GM12875 (cell line): ENCODE data around the gene EIF1B.
A peak's percentile ranks its signal among the peaks of the same experiment; 100 is the strongest.

Experiments used
- H3K4me3 ChIP-seq: one replicate; pipeline ENCODE4 v1.5.1; 2011; ENCODE audit warnings: low read depth, low read length, control low read depth
- TF ChIP-seq, protein P1 (sequence below): IDR thresholded peaks from 2 replicates; pipeline ENCODE4 v1.5.1; 2011; ENCODE audit warnings: low read depth, mild to moderate bottlenecking, control low read depth, inconsistent platforms, low read length, moderate library complexity, borderline replicate concordance; ENCODE audit not compliant: insufficient read depth

EIF1B gene

DNA sequence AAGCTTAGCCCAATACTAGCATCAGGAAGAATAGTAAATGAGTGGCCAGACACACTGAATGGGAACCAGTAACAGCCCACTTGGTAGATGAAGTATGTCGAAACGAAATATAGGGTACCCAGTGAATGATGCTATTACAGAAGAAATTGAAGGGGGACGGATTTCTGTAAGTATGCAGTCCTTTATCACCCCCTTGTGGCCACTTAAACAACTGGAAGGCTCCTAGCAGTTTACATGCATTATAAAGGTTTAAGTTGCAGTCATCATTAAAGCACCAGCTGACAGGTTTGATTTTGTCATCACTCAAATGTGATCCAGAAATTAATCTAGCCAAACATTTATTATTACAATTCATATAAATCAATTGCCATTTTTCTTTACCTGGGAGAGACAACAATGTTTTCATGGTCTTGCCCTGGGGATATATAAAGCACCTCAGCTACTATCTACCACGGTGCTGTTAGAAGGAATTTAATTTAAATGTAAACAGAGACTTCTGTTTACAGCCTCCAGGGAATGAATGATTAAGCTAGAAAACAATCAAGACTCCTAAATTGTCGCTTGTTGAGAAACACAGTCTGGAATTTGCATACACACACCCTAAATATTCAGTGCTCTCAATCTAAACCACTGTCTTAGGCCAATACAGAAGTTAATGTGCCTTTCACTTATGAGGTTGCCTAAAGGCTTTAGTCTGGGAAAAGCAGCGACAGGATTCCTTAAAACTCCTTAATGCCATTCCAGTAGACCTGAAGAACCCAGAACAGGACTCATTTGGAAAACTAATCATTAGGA is 7.8 kb downstream of the EIF1B start:
- no peak overlapping the region for H3K4me3 ChIP-seq
- TF ChIP-seq, protein P1, sequence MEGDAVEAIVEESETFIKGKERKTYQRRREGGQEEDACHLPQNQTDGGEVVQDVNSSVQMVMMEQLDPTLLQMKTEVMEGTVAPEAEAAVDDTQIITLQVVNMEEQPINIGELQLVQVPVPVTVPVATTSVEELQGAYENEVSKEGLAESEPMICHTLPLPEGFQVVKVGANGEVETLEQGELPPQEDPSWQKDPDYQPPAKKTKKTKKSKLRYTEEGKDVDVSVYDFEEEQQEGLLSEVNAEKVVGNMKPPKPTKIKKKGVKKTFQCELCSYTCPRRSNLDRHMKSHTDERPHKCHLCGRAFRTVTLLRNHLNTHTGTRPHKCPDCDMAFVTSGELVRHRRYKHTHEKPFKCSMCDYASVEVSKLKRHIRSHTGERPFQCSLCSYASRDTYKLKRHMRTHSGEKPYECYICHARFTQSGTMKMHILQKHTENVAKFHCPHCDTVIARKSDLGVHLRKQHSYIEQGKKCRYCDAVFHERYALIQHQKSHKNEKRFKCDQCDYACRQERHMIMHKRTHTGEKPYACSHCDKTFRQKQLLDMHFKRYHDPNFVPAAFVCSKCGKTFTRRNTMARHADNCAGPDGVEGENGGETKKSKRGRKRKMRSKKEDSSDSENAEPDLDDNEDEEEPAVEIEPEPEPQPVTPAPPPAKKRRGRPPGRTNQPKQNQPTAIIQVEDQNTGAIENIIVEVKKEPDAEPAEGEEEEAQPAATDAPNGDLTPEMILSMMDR, result peak; percentile 71

DNA sequence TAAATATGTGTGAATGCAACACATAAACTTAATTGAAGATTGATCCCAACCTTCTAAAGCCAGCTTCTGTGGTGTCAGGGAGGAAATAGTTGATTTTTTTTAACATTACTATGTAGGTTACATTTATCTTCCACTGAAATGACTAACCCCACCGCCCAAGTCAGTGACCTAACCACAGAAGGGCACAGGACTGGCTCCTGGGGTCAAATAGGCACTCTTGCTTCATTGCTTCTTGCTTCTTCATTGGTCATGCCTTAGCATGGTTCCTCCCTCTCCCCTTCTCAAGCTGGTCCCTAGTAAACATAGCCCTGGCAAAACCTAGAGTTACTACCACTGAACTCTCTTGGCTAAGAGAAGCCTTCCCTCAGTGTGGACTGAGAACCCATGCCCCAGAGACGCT is 12.3 kb downstream of the EIF1B start:
- TF ChIP-seq, protein P1, result no peak
- no peak overlapping the region for H3K4me3 ChIP-seq

DNA sequence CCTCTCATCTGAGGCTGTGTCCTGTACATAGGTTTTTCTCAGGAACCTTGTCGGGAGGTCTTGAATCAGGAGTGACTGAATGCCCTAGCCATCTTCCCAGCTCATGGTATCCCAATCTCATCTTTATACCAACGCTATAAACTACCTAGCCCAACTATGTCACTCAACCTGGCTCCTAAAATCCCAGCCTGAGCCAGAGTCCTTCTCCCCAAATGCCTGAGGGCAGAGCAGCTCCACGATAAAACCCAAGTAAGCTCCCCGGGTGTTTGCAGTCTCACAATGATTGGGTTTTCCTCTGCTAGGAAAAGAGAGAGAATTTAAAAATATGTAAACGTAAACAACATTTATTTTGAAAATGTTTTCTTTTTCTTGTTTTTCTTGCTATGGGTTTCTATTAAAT is 14.4 kb downstream of the EIF1B start:
- TF ChIP-seq, protein P1, result no peak
- H3K4me3 ChIP-seq, result no peak overlapping the region

DNA sequence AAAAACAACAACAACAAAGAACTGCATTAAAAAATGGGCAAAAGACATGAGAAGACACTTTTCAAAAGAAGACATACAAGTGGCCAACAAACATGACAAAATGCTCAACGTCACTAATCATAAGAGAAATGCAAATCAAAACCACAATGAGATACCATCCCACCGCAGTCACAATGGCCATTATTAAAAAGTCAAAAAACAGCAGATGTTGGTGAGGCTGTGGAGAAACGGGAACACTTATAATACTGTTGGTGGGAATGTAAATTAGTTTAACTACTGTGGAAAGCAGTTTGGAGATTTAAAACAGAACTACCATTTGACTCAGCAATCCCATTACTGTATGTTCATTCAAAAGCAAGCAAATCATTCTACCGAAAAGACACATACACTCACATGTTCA is 15.1 kb downstream of the EIF1B start:
- TF ChIP-seq, protein P1, result no peak
- no peak overlapping the region for H3K4me3 ChIP-seq

DNA sequence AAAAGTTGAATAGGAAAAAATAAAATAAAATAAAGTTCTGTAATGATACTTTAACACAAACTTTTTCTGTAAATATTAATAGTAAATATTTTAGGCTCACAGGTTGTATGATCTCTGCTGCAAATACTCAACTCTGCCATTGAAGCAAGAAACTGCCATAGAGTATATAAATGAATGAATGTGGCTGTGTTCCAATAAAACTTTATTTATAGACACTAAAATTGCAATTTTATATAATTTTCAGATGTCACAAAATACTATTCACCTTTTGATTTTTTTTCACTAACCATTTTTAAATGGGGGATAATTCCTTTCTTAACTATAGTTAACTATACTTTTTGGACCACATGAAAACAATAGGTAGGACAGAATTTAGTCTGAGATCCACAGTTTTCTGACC is 16.0 kb downstream of the EIF1B start:
- no peak overlapping the region for H3K4me3 ChIP-seq

DNA sequence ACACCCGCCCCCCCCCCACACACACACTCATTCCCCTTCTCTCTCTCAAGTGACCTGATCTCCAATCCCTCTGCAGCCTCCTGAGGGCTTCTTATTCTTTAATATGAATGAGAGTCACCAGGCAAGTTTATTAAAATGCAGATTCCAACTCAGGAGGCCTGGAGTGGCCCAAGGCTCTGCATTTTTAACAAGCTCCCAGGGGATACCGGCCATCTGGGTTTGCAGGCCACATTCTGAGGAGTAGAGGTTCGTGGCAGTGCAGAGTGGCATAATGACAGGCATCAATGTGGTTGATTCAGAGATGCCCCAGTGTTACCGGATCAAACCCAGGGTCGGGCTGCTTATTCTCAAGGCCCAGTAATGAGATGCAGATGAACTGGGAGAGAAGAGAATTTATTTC is 18.9 kb downstream of the EIF1B start:
- TF ChIP-seq, protein P1, result no peak
- no peak overlapping the region for H3K4me3 ChIP-seq

More for the DNA sequence above, 16.0 kb downstream of the EIF1B start:
- TF ChIP-seq, protein P1, result no peak

DNA sequence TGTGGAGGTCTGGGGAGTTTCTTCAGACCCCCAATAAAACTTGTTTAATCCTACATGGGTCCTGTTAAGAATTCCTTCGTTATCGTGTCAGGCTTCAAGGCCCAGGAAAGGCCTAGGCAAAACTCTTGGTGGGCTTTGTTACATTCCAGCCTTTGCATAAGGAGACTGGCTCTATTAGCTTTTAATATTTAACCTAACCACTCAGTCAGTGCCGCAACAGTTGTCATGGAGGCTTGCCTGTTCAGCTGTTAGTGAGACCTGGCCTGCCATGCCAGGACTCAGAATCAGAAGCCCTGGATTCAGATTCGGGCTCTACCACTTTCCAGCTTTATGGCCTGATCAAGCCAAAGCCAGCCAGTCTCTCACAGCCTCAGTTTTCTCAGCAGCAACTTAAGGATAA is 19.6 kb downstream of the EIF1B start:
- TF ChIP-seq, protein P1, result no peak
- no peak overlapping the region for H3K4me3 ChIP-seq
